HFF-Myc (cell line): Measurements from ENCODE around the gene NEK10.
A peak's percentile ranks its signal among the peaks of the same experiment; 100 is the strongest.

Experiments
- DNase-seq: peaks from one replicate; pipeline ENCODE4 v3.0.0-alpha.2; 2011; ENCODE audit warnings: low read depth; ENCODE audit errors: extremely low read depth
- H3K4me3 ChIP-seq: replicated peaks from 2 replicates; pipeline ENCODE4 v1.5.1; 2011; ENCODE audit warnings: low read depth, mild to moderate bottlenecking, control low read depth, low read length
- TF ChIP-seq, protein P1 (sequence below): IDR thresholded peaks from 2 replicates; pipeline ENCODE4 v1.5.1; 2012; ENCODE audit warnings: mild to moderate bottlenecking, low read depth, low read length, control low read depth; ENCODE audit errors: missing control alignments

NEK10 gene

DNA sequence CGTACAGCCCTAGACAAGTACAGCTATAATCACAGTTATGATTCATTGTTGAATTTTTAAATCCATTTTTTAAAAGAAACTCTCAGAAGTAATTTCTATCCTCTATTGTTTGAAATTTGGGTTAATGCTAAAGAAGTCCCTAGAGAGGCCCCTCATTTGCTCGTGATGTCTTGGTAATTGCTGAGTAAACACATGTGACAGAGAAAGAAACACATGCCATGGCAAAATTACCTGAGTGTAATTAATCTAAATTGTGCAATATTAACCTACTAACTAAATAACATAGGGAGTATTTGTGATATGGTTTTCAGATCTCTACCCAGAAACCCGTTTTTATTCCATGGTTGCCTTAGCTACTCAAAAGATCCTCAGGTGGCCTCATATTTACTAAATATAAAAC is 10.8 kb downstream of the NEK10 start:
- DNase-seq = no peak
- no peak overlapping the region for H3K4me3 ChIP-seq
- TF ChIP-seq, protein P1, sequence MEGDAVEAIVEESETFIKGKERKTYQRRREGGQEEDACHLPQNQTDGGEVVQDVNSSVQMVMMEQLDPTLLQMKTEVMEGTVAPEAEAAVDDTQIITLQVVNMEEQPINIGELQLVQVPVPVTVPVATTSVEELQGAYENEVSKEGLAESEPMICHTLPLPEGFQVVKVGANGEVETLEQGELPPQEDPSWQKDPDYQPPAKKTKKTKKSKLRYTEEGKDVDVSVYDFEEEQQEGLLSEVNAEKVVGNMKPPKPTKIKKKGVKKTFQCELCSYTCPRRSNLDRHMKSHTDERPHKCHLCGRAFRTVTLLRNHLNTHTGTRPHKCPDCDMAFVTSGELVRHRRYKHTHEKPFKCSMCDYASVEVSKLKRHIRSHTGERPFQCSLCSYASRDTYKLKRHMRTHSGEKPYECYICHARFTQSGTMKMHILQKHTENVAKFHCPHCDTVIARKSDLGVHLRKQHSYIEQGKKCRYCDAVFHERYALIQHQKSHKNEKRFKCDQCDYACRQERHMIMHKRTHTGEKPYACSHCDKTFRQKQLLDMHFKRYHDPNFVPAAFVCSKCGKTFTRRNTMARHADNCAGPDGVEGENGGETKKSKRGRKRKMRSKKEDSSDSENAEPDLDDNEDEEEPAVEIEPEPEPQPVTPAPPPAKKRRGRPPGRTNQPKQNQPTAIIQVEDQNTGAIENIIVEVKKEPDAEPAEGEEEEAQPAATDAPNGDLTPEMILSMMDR = no peak

DNA sequence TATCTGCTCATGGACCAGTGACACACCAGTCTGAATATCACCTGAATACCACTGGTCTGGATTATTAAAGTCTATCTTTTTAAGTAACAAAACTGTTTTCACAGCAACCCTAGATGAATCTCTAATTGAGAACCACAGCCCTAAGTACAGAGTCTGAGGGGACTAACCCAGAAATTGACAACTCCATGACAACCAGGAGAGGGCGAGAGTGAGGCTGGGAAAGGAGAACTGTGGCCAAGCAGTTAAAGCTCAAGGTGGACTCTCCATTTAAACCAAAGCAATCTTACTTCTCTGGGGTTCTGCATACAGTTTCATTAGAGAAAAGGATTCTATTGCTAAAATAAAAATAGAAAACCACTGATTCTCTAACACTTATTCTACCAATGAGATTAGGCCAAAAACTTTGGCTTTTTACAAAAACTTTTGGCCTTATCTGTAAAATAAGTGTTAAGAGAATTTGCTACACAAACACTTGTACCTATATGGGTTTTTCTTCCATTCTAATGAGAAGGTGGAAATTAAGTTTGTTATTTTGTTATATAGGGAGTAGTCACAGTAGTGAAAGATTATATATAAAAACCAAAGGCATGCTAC is 11.4 kb downstream of the NEK10 start:
- TF ChIP-seq, protein P1 = peak; percentile 76
- no peak overlapping the region for H3K4me3 ChIP-seq
- DNase-seq = peak; percentile 31

DNA sequence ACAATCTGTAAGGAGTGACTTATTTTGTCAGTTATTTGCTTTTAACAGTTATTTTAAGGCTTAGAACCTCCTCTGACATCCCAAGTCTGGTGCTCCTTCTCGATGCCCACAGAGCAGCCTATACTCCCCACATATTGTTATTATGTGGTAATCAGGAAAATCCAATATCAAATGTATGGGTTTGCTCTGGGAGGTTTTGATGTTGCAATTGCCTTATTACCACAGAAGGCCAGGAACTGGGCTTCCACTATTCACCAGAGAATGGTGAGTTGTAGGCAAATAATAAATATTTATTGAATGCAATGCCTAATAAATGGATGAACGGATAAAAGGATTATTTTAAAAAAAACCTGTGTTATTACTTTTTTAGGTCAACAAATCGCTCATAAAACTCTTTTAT is 12.2 kb downstream of the NEK10 start:
- DNase-seq = no peak
- TF ChIP-seq, protein P1 = no peak

DNA sequence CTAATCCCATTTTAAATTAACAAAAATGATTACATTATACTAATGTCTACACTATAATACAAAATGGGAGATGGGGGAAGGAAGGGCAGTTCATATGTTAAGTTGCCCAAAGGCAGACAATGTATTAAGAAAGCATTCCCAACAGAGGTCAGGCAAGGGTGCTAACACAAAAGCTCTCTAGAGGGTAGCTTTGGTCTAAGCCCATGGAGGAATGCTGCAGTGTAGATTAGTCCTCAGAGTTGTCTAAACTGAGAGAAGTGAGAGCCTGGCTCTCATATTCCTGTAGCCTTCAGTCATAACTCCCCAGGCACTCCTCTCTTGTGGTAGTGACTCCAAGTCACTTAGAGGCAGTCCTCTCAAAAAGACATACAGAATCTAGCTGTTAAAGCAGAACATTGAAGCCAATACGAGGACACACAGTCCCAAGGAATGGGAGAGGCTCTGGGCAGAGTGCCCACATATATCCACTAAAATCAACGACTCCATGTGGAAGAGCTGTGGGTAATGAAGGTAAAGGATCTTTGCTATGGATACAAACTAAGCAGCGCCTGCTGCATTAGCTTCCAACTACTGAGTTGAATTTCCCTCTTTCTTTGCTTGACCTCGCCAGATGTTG is 14.5 kb downstream of the NEK10 start:
- TF ChIP-seq, protein P1 = no peak
- no peak overlapping the region for H3K4me3 ChIP-seq
- DNase-seq = no peak

More for the DNA sequence above, 12.2 kb downstream of the NEK10 start:
- no peak overlapping the region for H3K4me3 ChIP-seq

DNA sequence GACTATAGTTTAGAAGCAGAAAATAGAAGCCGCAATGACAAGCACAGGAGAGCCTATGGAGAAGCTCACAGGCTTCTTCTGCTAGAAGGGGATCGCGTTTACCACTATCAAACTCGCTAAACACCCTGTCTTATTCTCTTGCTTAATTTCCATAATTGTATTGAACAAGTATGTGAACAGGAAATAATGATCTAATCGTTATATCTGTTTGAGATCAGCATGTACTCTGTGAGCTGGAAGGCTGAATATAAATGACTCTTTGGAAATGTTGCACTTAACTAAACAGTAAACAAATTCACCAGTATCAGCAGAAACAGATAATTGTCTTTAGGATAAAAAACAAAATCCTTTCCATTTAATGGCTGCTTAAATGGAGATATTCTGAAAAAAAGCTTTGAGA is 15.0 kb downstream of the NEK10 start:
- DNase-seq = no peak
- no peak overlapping the region for H3K4me3 ChIP-seq
- TF ChIP-seq, protein P1 = no peak

DNA sequence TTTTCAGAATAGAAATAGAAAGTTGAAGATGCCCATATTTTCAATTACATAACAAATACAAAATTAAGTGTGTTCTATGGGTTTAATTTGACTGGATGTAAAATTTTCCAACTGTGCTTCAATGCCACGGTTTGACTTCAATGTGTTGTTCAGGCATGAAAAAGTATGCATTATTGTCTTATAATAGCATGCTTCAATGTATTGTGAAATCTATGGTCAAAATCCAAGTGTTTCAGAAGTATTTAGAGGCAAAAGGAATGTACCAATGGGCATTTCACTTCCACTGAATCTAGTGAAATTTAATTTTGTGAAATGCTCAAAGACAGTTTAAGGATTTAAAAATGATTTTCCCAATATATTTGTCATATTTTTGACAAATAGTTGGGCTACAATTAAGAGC is 16.0 kb downstream of the NEK10 start:
- no peak for DNase-seq
- TF ChIP-seq, protein P1 = no peak
- no peak overlapping the region for H3K4me3 ChIP-seq

DNA sequence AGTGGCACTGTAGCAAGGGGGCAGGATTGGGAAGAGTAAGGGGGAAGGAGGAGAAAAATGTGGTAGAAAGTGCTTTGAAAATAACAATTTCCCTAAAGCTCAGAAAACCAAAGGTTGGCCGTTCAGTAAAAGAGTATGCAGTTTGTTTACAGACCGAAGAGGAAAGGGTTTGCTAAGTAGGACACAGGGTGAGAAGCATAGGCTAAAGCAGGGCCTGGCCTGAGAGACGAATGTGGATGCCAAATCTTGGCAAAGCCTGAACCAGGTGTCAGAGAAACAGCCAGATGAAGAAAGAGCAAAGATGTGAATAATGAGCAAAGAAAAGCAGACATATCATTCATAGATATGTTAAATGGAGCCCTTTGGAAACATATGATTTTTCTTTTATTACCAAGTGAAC is 17.1 kb downstream of the NEK10 start:
- TF ChIP-seq, protein P1 = no peak
- no peak overlapping the region for H3K4me3 ChIP-seq
- no peak for DNase-seq
